NT2/D1 (cell line): ENCODE data around the gene TSPEAR.
"Not testable (repeated sequence)": the region's sequence is repeated elsewhere in the genome, so short reads cannot be mapped to it uniquely, and the experiment has no call there.

Experiments
- DNase-seq: peaks from one replicate; pipeline ENCODE4 v3.0.0-alpha.2; 2011; ENCODE audit warnings: low read depth, low spot score
- H3K27me3 ChIP-seq: 2 replicates; pipeline ENCODE4 v1.6.0; 2011; ENCODE audit warnings: mild to moderate bottlenecking; ENCODE audit not compliant: insufficient read length, insufficient read depth
- H3K36me3 ChIP-seq: 2 replicates; pipeline ENCODE4 v1.6.1; 2011; ENCODE audit warnings: mild to moderate bottlenecking, low read length, mixed read lengths; ENCODE audit not compliant: insufficient read depth, insufficient read length
- H3K4me1 ChIP-seq: 2 replicates; pipeline ENCODE4 v1.5.1; 2011; ENCODE audit not compliant: insufficient read depth, insufficient read length
- H3K4me3 ChIP-seq: 2 replicates; pipeline ENCODE4 v1.5.1; 2011; ENCODE audit warnings: low read depth; ENCODE audit not compliant: insufficient read length
- H3K9ac ChIP-seq: 2 replicates; pipeline ENCODE4 v1.6.0; 2011; ENCODE audit warnings: low read depth; ENCODE audit not compliant: insufficient read length
- H3K9me3 ChIP-seq: 2 replicates; pipeline ENCODE4 v1.5.1; 2011; ENCODE audit warnings: mild to moderate bottlenecking, low read length; ENCODE audit not compliant: insufficient read depth
- SUZ12 ChIP-seq: IDR thresholded peaks from 2 replicates; pipeline ENCODE4 v1.6.1; 2011; ENCODE audit not compliant: insufficient read length, insufficient read depth; ENCODE audit errors: extremely low read depth
- YY1 ChIP-seq: IDR thresholded peaks from 2 replicates; pipeline ENCODE4 v1.6.1; 2011; ENCODE audit not compliant: insufficient read length, insufficient read depth
- ZNF274 ChIP-seq: IDR thresholded peaks from 2 replicates; pipeline ENCODE4 v1.6.1; 2011; ENCODE audit warnings: mild to moderate bottlenecking, low read depth, low read length

Gene TSPEAR

DNA sequence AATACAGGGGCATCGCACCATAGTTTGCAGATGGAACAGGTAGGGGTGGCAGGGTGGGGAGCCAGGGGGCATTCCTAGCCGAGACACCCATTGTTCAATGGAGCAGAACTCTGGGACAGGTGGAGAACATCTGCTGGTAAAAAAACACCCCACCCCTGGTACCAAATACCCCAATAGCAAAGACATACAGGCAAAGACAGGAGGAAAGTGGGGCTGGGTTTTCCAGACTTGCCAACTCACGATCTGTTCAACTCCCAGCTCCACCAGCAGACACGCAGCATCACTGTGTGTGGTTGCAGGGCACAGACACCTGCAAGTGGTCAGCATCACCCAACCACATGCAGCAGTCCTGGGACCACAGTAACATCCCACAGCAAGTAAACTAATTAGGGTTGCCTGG, 99.8 kb downstream of the TSPEAR start:
- Histone ChIP-seq H3K9ac (no peak overlapping the region), H3K4me1 (peaks cover 6% of the 10 kb centered on the region), H3K4me3 (no peak overlapping the region), H3K27me3 (no peaks in the 10 kb centered on the region), H3K9me3 (peaks cover 20% of the 10 kb centered on the region), H3K36me3 (no peaks in the 10 kb centered on the region)
- no peak for TF ChIP-seq YY1
- TF ChIP-seq SUZ12 = no peak
- TF ChIP-seq ZNF274 = no peak
- no peak for DNase-seq

DNA sequence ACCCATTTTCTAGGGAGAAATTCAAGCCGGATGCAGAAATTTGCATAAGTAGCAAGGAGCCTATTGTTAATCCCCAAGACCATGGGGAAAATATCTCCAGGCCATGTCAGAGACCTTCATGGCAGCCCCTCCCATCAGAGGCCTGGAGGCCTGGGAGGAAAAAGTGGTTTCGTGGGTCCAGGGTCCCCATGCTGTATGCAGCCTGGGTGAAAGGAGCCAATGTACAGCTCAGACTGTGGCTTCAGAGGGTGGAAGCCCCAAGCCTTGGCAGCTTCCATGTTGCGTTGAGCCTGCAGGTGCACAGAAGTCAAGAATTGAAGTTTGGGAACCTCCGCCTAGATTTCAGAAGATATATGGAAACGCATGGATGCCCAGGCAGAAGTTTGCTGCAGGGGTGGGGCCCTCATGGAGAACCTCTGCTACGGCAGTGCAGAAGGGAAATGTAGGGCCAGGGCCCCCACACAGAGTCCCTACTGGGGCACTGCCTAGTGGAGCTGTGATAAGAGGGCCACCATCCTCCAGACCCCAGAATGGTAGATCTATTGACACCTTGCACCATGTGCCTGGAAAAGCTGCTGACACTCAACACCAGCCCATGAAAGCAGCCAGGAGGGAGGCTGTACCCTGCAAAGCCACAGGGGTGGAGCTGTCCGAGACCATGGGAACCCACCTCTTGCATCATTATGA, 101.1 kb downstream of the TSPEAR start:
- H3K9ac ChIP-seq, DNase-seq, H3K4me1 ChIP-seq, H3K36me3 ChIP-seq, H3K4me3 ChIP-seq, H3K27me3 ChIP-seq: not testable (repeated sequence)
- H3K9me3 ChIP-seq = peaks cover 20% of the 10 kb centered on the region

DNA sequence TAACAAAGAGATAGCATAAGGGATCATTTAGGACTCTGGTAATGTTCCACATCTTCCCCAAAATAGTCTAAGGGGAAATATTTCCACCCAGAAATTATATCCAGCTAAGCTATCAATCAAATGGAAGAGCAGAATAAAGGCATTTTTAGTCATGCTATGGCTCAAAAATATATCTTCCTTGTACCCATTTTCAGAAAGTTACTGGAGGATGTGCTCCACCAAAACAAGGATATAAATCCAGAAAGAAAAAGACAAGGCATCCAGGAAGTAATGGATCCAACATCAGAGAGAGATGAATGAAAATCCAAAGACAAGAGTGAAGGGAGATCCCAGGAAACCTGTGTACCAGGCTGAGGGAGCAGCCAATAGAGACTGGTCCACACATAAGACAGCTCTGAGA, 102.2 kb downstream of the TSPEAR start:
- no peaks in the 10 kb centered on the region for H3K36me3 ChIP-seq
- no peak overlapping the region for H3K9ac ChIP-seq
- peaks cover 2% of the 10 kb centered on the region for H3K4me1 ChIP-seq
- no peak for DNase-seq
- H3K9me3 ChIP-seq = peaks cover 20% of the 10 kb centered on the region
- no peaks in the 10 kb centered on the region for H3K27me3 ChIP-seq
- TF ChIP-seq YY1 (no peak), ZNF274 (no peak), SUZ12 (no peak)
- H3K4me3 ChIP-seq = no peak overlapping the region

DNA sequence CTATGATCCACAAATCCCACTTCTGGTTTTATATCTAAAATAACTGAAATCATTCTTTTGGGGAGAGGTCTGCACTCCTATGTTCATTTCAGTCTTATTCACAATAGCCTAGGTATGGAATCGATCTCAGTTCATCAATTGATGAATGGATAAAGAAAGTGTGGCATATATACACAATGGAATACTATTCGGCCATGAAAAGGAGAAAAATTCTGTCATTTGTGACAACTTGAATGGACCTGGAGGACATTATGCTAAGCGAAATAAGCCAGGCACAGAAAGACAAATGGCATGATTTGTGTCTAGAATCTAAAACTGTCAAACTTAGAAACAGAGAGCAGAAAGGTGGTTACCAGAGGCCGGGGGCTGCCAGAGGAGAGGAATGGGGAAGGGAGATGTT, 104.9 kb downstream of the TSPEAR start:
- Histone ChIP-seq H3K4me1 (no peaks in the 10 kb centered on the region), H3K9me3 (peaks cover 20% of the 10 kb centered on the region), H3K9ac (no peak overlapping the region), H3K27me3 (no peaks in the 10 kb centered on the region), H3K36me3 (no peaks in the 10 kb centered on the region), H3K4me3 (no peak overlapping the region)
- TF ChIP-seq ZNF274 = no peak
- TF ChIP-seq SUZ12 = no peak
- no peak for TF ChIP-seq YY1
- no peak for DNase-seq

DNA sequence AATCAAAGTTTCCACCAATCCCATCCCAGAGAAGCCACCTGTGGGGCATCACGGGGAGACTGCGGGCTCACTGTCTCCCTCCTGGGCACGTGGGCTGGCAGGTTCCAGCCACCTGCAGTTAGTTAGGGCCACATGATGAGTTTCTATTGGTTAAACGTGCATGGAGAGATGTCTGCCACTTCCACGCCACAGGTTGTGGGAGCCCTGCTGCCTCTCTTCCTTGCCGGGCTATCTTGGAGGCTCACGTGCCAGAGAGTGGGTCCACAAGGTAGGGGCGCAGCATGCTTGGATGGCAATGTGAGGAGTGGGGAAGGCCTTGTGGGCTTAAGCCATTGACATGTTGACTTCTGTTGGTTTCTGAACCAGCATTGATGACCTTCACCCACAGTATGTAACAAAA, 107.5 kb downstream of the TSPEAR start:
- no peak overlapping the region for H3K9ac ChIP-seq
- no peaks in the 10 kb centered on the region for H3K36me3 ChIP-seq
- H3K4me3 ChIP-seq = no peak overlapping the region
- TF ChIP-seq SUZ12 (no peak), YY1 (no peak), ZNF274 (no peak)
- peaks cover 3% of the 10 kb centered on the region for H3K9me3 ChIP-seq
- H3K4me1 ChIP-seq = no peaks in the 10 kb centered on the region
- DNase-seq = no peak
- H3K27me3 ChIP-seq = no peaks in the 10 kb centered on the region

DNA sequence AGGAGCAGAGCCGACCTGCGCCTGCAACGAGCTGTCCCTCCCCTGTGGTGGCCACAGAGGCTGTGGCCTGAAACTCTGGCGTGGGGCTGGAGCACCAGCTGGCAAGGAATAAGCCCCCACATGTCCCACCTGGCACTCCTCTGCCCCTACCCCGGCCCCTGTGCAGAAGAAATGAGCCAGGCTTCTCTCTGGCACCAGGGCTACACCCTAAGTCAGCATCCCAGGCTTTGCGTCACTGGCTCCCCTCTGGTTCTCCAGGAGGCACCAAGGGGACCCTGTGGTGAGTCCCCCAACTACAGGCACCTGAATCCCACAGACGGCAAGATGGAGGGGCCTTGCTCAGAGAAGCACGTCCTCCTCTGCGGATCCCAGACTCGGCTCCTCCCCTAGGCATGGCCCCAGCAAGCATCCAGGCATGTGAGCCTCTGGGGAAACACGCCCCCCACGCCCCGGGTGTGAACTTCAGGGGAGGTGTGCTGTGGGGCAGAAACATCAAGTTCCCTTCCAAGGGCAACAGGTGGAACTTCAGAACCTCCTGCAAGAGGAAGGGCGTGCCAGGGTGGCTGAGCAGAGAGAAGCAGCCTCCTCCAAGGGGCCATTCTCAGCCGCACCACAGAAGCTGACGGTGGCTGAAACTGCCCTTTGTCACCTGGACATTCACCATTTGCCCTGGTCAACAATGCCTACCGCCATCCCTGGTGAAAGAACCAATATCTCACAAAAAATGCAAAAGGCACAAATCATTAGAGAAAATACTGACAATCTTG, 108.1 kb downstream of the TSPEAR start:
- H3K4me1 ChIP-seq = no peaks in the 10 kb centered on the region
- H3K9ac ChIP-seq = no peak overlapping the region
- H3K9me3 ChIP-seq = peaks cover 10% of the 10 kb centered on the region
- no peak for DNase-seq
- H3K36me3 ChIP-seq = no peaks in the 10 kb centered on the region
- no peak overlapping the region for H3K4me3 ChIP-seq
- TF ChIP-seq SUZ12 (no peak), YY1 (no peak), ZNF274 (no peak)
- no peaks in the 10 kb centered on the region for H3K27me3 ChIP-seq

DNA sequence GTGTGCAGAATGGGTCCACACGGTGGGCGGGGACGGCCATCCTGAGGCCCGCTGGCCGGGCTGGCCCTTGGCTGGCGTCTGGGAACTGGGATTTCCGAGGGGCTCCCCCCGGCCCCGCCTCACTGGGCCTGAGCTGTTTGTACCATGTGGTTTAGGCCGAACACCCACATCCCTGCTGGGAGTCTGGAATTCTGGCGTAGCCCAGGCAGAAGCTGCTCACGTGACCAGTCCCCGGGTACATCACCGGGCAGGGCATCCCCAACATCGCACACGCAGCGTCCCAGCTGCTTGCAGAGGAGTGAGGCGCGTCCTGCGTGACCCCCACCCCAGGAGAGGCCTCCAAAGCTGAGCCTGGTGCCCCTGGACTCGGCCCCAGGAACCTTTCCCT, 108.9 kb downstream of the TSPEAR start:
- H3K36me3 ChIP-seq = no peaks in the 10 kb centered on the region
- no peak overlapping the region for H3K9ac ChIP-seq
- TF ChIP-seq SUZ12 (no peak), ZNF274 (no peak), YY1 (no peak)
- peaks cover 13% of the 10 kb centered on the region for H3K9me3 ChIP-seq
- H3K4me3 ChIP-seq = no peak overlapping the region
- H3K4me1 ChIP-seq = no peaks in the 10 kb centered on the region
- no peak for DNase-seq
- no peaks in the 10 kb centered on the region for H3K27me3 ChIP-seq
